ENCODE data around the gene CDC7. TPM values are rescaled to one million over a fixed set of nuclear protein-coding genes. Genes with fewer than 3 reads are reported as not detected.
"Not testable (repeated sequence)": the region's sequence is repeated elsewhere in the genome, so short reads cannot be mapped to it uniquely, and the experiment has no call there.

The CDC7 gene
- polyA plus RNA-seq (2013) = 14.1 TPM

DNA sequence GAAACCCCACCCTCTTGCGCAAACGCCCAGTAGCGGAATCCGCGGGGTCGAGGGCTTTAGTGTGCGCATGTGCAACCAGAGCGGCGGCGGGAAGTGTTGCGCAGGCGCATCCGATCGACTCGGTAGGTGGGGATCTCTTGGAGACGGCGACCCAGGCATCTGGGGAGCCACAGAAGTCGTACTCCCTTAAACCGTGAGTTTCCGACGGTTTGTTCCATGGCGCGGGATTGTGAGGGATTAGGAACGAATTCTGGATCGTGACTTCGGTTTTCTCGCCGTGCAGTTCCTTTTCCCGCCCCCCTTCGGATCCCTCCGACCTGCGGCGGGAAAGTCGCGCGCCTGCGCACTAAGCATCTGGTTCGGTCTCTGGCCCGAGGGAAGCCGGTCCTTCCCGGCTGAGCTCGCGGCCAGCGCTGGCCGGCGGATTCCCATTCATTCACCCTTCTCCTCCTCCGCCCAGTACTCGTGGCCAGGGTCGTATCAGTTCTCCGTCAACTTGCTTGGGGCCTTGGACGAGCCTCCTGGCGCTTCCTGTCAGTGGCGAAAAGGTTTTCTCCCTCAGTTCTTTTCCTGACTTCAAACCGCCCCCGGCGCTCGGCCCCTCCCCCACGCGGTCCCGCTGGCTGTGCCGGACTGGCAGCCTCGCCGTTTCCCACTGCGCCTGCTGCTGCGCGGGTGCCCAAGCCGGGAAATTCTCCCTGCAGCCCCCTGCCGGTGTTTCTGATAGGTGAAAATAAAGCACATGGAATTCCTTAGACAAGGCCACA, at the start of gene CDC7:
TSS of gene CDC7 (plus strand) at position 96 of the 767 bp plus-strand sequence. CDS start 866 bp downstream, outside the sequence.
- H3K36me3 ChIP-seq (ENCODE audit: control insufficient read depth in 4 of 4, insufficient read depth in 4 of 4, low read length in 3 of 4) = peaks cover 0 to 2% (median 0%) of the 10 kb centered on the region in 4 experiments
- WGBS (ENCODE audit: insufficient coverage) = 0% methylated on average over 66 of the region's 68 CpGs
- H3K27me3 ChIP-seq (replicated peaks in 2 of 5; ENCODE audit: control insufficient read depth in 4 of 5, insufficient read depth in 5 of 5, low read length in 4 of 5) = no peaks in the 10 kb centered on the region
- H3K27ac ChIP-seq (ENCODE audit: insufficient read depth in 1 of 2, low read depth in 1 of 2, low read length in 2 of 2, poor library complexity in 1 of 2, severe bottlenecking in 2 of 2) = peak within 1 kb of the TSS; percentile 80 to 86
- peak within 1 kb of the TSS; percentile 80 to 97 (median 92) for H3K4me3 ChIP-seq (ENCODE audit: control insufficient read depth in 1 of 7, extremely low read depth in 1 of 7, insufficient read depth in 4 of 7, low read depth in 2 of 7, low read length in 6 of 7)
- POLR2A ChIA-PET = no interaction called here
- no peaks in the 10 kb centered on the region for H3K9me3 ChIP-seq (ENCODE audit: control extremely low read depth in 1 of 5, control insufficient read depth in 4 of 5, insufficient read depth in 2 of 5, low read depth in 1 of 5, low read length in 4 of 5)
- peak; percentile 88 to 92 (median 89) for DNase-seq
- H3K4me1 ChIP-seq (ENCODE audit: control extremely low read depth in 1 of 4, control insufficient read depth in 4 of 4, insufficient read depth in 4 of 4, low read length in 3 of 4) = peaks cover 15 to 57% (median 25%) of the 10 kb centered on the region in 4 experiments
- CTCF ChIA-PET = interaction anchor here (0.9 to 7.6 kb wide), 6 partner anchors 12 to 383 kb away, joined by 3 to 45 read pairs (median 3); no protein-coding TSS in a partner anchor

GRCh38 chr1:91454136-91454535, 46.5 kb upstream of the CDC7 start:
- ChIA-PET CTCF (no interaction called here), POLR2A (no interaction called here)
- Histone ChIP-seq H3K9me3 (ENCODE audit: control extremely low read depth in 1 of 5, control insufficient read depth in 4 of 5, insufficient read depth in 2 of 5, low read depth in 1 of 5, low read length in 4 of 5) (no peaks in the 10 kb centered on the region), H3K4me1 (ENCODE audit: control extremely low read depth in 1 of 4, control insufficient read depth in 4 of 4, insufficient read depth in 4 of 4, low read length in 3 of 4) (no peaks in the 10 kb centered on the region), H3K27me3 (replicated peaks in 2 of 5; ENCODE audit: control insufficient read depth in 4 of 5, insufficient read depth in 5 of 5, low read length in 4 of 5) (no peaks in the 10 kb centered on the region), H3K36me3 (ENCODE audit: control insufficient read depth in 4 of 4, insufficient read depth in 4 of 4, low read length in 3 of 4) (no peaks in the 10 kb centered on the region), H3K4me3 (ENCODE audit: control insufficient read depth in 1 of 7, extremely low read depth in 1 of 7, insufficient read depth in 4 of 7, low read depth in 2 of 7, low read length in 6 of 7) (no peak overlapping the region), H3K27ac (ENCODE audit: insufficient read depth in 1 of 2, low read depth in 1 of 2, low read length in 2 of 2, poor library complexity in 1 of 2, severe bottlenecking in 2 of 2) (no peak overlapping the region)
- DNase-seq = no peak
- 83% methylated on average over 1 of the region's 2 CpGs for WGBS (ENCODE audit: insufficient coverage)

GRCh38 chr1:91455334-91455733, 45.3 kb upstream of the CDC7 start:
- Histone ChIP-seq H3K9me3 (ENCODE audit: control extremely low read depth in 1 of 5, control insufficient read depth in 4 of 5, insufficient read depth in 2 of 5, low read depth in 1 of 5, low read length in 4 of 5) (no peaks in the 10 kb centered on the region), H3K36me3 (ENCODE audit: control insufficient read depth in 4 of 4, insufficient read depth in 4 of 4, low read length in 3 of 4) (no peaks in the 10 kb centered on the region), H3K4me1 (ENCODE audit: control extremely low read depth in 1 of 4, control insufficient read depth in 4 of 4, insufficient read depth in 4 of 4, low read length in 3 of 4) (no peaks in the 10 kb centered on the region), H3K4me3 (ENCODE audit: control insufficient read depth in 1 of 7, extremely low read depth in 1 of 7, insufficient read depth in 4 of 7, low read depth in 2 of 7, low read length in 6 of 7) (no peak overlapping the region), H3K27ac (ENCODE audit: insufficient read depth in 1 of 2, low read depth in 1 of 2, low read length in 2 of 2, poor library complexity in 1 of 2, severe bottlenecking in 2 of 2) (no peak overlapping the region), H3K27me3 (replicated peaks in 2 of 5; ENCODE audit: control insufficient read depth in 4 of 5, insufficient read depth in 5 of 5, low read length in 4 of 5) (no peaks in the 10 kb centered on the region)
- ChIA-PET POLR2A (no interaction called here), CTCF (no interaction called here)
- 63% methylated on average over 3 of the region's 3 CpGs for WGBS (ENCODE audit: insufficient coverage)
- DNase-seq = no peak

DNA sequence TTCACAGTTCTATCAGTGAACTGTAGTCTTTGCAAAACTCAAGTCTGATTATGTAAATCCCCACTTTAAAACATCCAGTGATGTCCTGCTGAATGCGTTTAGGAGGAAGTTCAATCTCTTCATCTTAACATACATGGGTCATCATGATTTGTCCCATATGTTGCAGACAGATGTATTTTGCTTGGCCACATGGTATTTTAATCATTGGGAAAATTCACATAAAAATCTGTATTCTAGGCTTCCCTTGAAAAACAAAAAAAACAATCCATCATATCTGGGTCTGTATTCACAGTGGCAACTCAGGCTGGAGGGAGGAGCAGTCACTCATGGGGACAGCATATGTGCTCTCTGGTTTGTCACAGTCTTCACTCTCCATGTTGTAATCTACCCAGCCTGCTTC, 44.8 kb upstream of the CDC7 start:
- Histone ChIP-seq H3K36me3 (ENCODE audit: control insufficient read depth in 4 of 4, insufficient read depth in 4 of 4, low read length in 3 of 4) (no peaks in the 10 kb centered on the region), H3K9me3 (ENCODE audit: control extremely low read depth in 1 of 5, control insufficient read depth in 4 of 5, insufficient read depth in 2 of 5, low read depth in 1 of 5, low read length in 4 of 5) (no peaks in the 10 kb centered on the region), H3K4me3 (ENCODE audit: control insufficient read depth in 1 of 7, extremely low read depth in 1 of 7, insufficient read depth in 4 of 7, low read depth in 2 of 7, low read length in 6 of 7) (no peak overlapping the region), H3K27ac (ENCODE audit: insufficient read depth in 1 of 2, low read depth in 1 of 2, low read length in 2 of 2, poor library complexity in 1 of 2, severe bottlenecking in 2 of 2) (no peak overlapping the region), H3K4me1 (ENCODE audit: control extremely low read depth in 1 of 4, control insufficient read depth in 4 of 4, insufficient read depth in 4 of 4, low read length in 3 of 4) (no peaks in the 10 kb centered on the region), H3K27me3 (replicated peaks in 2 of 5; ENCODE audit: control insufficient read depth in 4 of 5, insufficient read depth in 5 of 5, low read length in 4 of 5) (no peaks in the 10 kb centered on the region)
- no peak for DNase-seq
- ChIA-PET CTCF (no interaction called here), POLR2A (no interaction called here)
- WGBS (ENCODE audit: insufficient coverage) = no CpG with 5 or more reads among the region's 1 CpG

- H3K4me3 ChIP-seq (ENCODE audit: control insufficient read depth in 1 of 7, extremely low read depth in 1 of 7, insufficient read depth in 4 of 7, low read depth in 2 of 7, low read length in 6 of 7); H3K36me3 ChIP-seq (ENCODE audit: control insufficient read depth in 4 of 4, insufficient read depth in 4 of 4, low read length in 3 of 4); H3K27me3 ChIP-seq (replicated peaks in 2 of 5; ENCODE audit: control insufficient read depth in 4 of 5, insufficient read depth in 5 of 5, low read length in 4 of 5); CTCF ChIA-PET; POLR2A ChIA-PET; H3K27ac ChIP-seq (ENCODE audit: insufficient read depth in 1 of 2, low read depth in 1 of 2, low read length in 2 of 2, poor library complexity in 1 of 2, severe bottlenecking in 2 of 2); H3K4me1 ChIP-seq (ENCODE audit: control extremely low read depth in 1 of 4, control insufficient read depth in 4 of 4, insufficient read depth in 4 of 4, low read length in 3 of 4); DNase-seq: not testable (repeated sequence)
- 100% methylated on average over 1 of the region's 2 CpGs for WGBS (ENCODE audit: insufficient coverage)
- peaks cover 0 to 23% (median 7%) of the 10 kb centered on the region in 5 experiments for H3K9me3 ChIP-seq (ENCODE audit: control extremely low read depth in 1 of 5, control insufficient read depth in 4 of 5, insufficient read depth in 2 of 5, low read depth in 1 of 5, low read length in 4 of 5)
These were observed 35.3 kb upstream of the CDC7 start for GRCh38 chr1:91465350-91465749.

- 67% methylated on average over 1 of the region's 2 CpGs for WGBS (ENCODE audit: insufficient coverage)
- CTCF ChIA-PET = interaction anchor here (1.3 kb wide), 1 partner anchor 12 kb away, joined by 3 read pairs; no protein-coding TSS in a partner anchor
- no peak overlapping the region for H3K27ac ChIP-seq (ENCODE audit: insufficient read depth in 1 of 2, low read depth in 1 of 2, low read length in 2 of 2, poor library complexity in 1 of 2, severe bottlenecking in 2 of 2)
- no peaks in the 10 kb centered on the region for H3K36me3 ChIP-seq (ENCODE audit: control insufficient read depth in 4 of 4, insufficient read depth in 4 of 4, low read length in 3 of 4)
- POLR2A ChIA-PET = no interaction called here
- no peak overlapping the region for H3K4me3 ChIP-seq (ENCODE audit: control insufficient read depth in 1 of 7, extremely low read depth in 1 of 7, insufficient read depth in 4 of 7, low read depth in 2 of 7, low read length in 6 of 7)
- DNase-seq = no peak
- no peaks in the 10 kb centered on the region for H3K4me1 ChIP-seq (ENCODE audit: control extremely low read depth in 1 of 4, control insufficient read depth in 4 of 4, insufficient read depth in 4 of 4, low read length in 3 of 4)
- H3K27me3 ChIP-seq (replicated peaks in 2 of 5; ENCODE audit: control insufficient read depth in 4 of 5, insufficient read depth in 5 of 5, low read length in 4 of 5) = no peaks in the 10 kb centered on the region
- H3K9me3 ChIP-seq (ENCODE audit: control extremely low read depth in 1 of 5, control insufficient read depth in 4 of 5, insufficient read depth in 2 of 5, low read depth in 1 of 5, low read length in 4 of 5) = no peaks in the 10 kb centered on the region
These were observed 24.0 kb upstream of the CDC7 start for GRCh38 chr1:91476533-91477217.

GRCh38 chr1:91487469-91487868, 13.2 kb upstream of the CDC7 start:
- peaks cover 0 to 5% (median 0%) of the 10 kb centered on the region in 4 experiments for H3K4me1 ChIP-seq (ENCODE audit: control extremely low read depth in 1 of 4, control insufficient read depth in 4 of 4, insufficient read depth in 4 of 4, low read length in 3 of 4)
- no peak overlapping the region for H3K4me3 ChIP-seq (ENCODE audit: control insufficient read depth in 1 of 7, extremely low read depth in 1 of 7, insufficient read depth in 4 of 7, low read depth in 2 of 7, low read length in 6 of 7)
- H3K27me3 ChIP-seq (replicated peaks in 2 of 5; ENCODE audit: control insufficient read depth in 4 of 5, insufficient read depth in 5 of 5, low read length in 4 of 5) = no peaks in the 10 kb centered on the region
- no peaks in the 10 kb centered on the region for H3K36me3 ChIP-seq (ENCODE audit: control insufficient read depth in 4 of 4, insufficient read depth in 4 of 4, low read length in 3 of 4)
- CTCF ChIA-PET = interaction anchor here (2.5 kb wide), 1 partner anchor 10 kb away, joined by 7 read pairs; no protein-coding TSS in a partner anchor
- POLR2A ChIA-PET = no interaction called here
- 0% methylated on average over 1 of the region's 3 CpGs for WGBS (ENCODE audit: insufficient coverage)
- H3K9me3 ChIP-seq (ENCODE audit: control extremely low read depth in 1 of 5, control insufficient read depth in 4 of 5, insufficient read depth in 2 of 5, low read depth in 1 of 5, low read length in 4 of 5) = peaks cover 0 to 6% (median 0%) of the 10 kb centered on the region in 5 experiments
- no peak overlapping the region for H3K27ac ChIP-seq (ENCODE audit: insufficient read depth in 1 of 2, low read depth in 1 of 2, low read length in 2 of 2, poor library complexity in 1 of 2, severe bottlenecking in 2 of 2)
- DNase-seq = peak in 2 of 3 donors; percentile 47 to 55
